GM12891 (cell line): Measurements from ENCODE around the gene VAMP3.

ENCODE experiments used
- POLR2AphosphoS5 ChIP-seq: IDR thresholded peaks from 2 replicates; pipeline ENCODE4 v1.6.1; 2011; ENCODE audit warnings: low read depth, low read length, control low read depth
- SPI1 ChIP-seq: IDR thresholded peaks from 2 replicates; pipeline ENCODE4 v1.6.1; 2011; ENCODE audit warnings: low read depth, low read length, control low read depth
- TAF1 ChIP-seq: IDR thresholded peaks from 2 replicates; pipeline ENCODE4 v1.6.1; 2011; ENCODE audit warnings: low read depth, low read length, control low read depth

DNA sequence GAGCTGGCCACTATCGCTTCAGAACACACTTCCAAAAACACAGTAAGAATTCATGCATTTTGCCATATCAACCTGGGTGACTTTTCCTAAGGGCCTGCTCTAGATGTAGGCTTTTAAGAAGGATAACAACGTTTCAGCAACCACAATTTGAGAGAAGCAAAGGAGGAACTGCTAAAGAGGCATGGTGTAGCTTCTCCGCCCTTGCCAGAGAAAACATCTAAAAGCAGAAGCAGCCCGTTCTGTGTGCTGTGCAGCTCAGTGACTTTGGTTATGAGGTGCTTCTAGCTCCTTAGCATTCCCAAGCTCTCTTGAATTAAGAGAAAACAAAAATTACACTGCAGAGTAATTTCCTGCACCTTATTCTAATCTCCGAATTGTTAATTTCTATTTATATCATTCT is 15.7 kb downstream of the VAMP3 start:
- TF ChIP-seq POLR2AphosphoS5 (no peak), TAF1 (no peak), SPI1 (no peak)
